ENCODE results near the gene ADGRE1.

ADGRE1 gene

GRCh38 chr19:6925386-6925785, 38.0 kb downstream of the ADGRE1 start:
- TF ChIP-seq CTCF (IDR thresholded peaks at IDR 0.05; ENCODE audit: insufficient read depth, low read depth, low read length, missing control alignments): no peak
- DNase-seq (ENCODE audit: low read depth): no peak
- no peak overlapping the region for H3K4me3 ChIP-seq (ENCODE audit: low read length)

- DNase-seq (ENCODE audit: low read depth): no peak
Measured at GRCh38 chr19:6925801-6926751, 38.7 kb downstream of the ADGRE1 start.

GRCh38 chr19:6930190-6930589, 42.8 kb downstream of the ADGRE1 start:
- no peak overlapping the region for H3K4me3 ChIP-seq (ENCODE audit: low read length)
- no peak for DNase-seq (ENCODE audit: low read depth)
- no peak for TF ChIP-seq CTCF (IDR thresholded peaks at IDR 0.05; ENCODE audit: insufficient read depth, low read depth, low read length, missing control alignments)

More at GRCh38 chr19:6925801-6926751, 38.7 kb downstream of the ADGRE1 start:
- H3K4me3 ChIP-seq (ENCODE audit: low read length): no peak overlapping the region
- no peak for TF ChIP-seq CTCF (IDR thresholded peaks at IDR 0.05; ENCODE audit: insufficient read depth, low read depth, low read length, missing control alignments)

GRCh38 chr19:6935069-6935468, 47.7 kb downstream of the ADGRE1 start:
- TF ChIP-seq CTCF (IDR thresholded peaks at IDR 0.05; ENCODE audit: insufficient read depth, low read depth, low read length, missing control alignments): no peak
- DNase-seq (ENCODE audit: low read depth): no peak
- no peak overlapping the region for H3K4me3 ChIP-seq (ENCODE audit: low read length)

GRCh38 chr19:6935618-6936017, 48.2 kb downstream of the ADGRE1 start:
- DNase-seq (ENCODE audit: low read depth): no peak
- no peak overlapping the region for H3K4me3 ChIP-seq (ENCODE audit: low read length)
- TF ChIP-seq CTCF (IDR thresholded peaks at IDR 0.05; ENCODE audit: insufficient read depth, low read depth, low read length, missing control alignments): no peak

GRCh38 chr19:6945733-6946132, 58.4 kb downstream of the ADGRE1 start:
- TF ChIP-seq CTCF (IDR thresholded peaks at IDR 0.05; ENCODE audit: insufficient read depth, low read depth, low read length, missing control alignments): no peak

More at GRCh38 chr19:6945733-6946132, 58.4 kb downstream of the ADGRE1 start:
- no peak overlapping the region for H3K4me3 ChIP-seq (ENCODE audit: low read length)
- no peak for DNase-seq (ENCODE audit: low read depth)

Measured in epithelial cell of esophagus (primary cell).